ENCODE results near the gene TMEM273. TPM values are rescaled to one million over a fixed set of nuclear protein-coding genes. Genes with fewer than 3 reads are reported as not detected.
A peak's percentile ranks its signal among the peaks of the same experiment; 100 is the strongest.

Gene TMEM273
- total RNA-seq, 1 donor from 2014 or later, result not detected

GRCh38 chr10:49177391-49178355, 10.5 kb downstream of the TMEM273 start:
- no peak overlapping the region for H3K4me3 ChIP-seq (ENCODE audit: low read depth, low read length)
- no peak for TF ChIP-seq CTCF (IDR thresholded peaks at IDR 0.05; ENCODE audit: insufficient read depth, low read length, severe bottlenecking)
- peak; percentile 81 for DNase-seq (ENCODE audit: low read depth)
- H3K36me3 ChIP-seq (ENCODE audit: control insufficient read depth, insufficient read depth, low read length), result no peaks in the 10 kb centered on the region
- no peak for FAIRE-seq
- no peaks in the 10 kb centered on the region for H3K27me3 ChIP-seq (ENCODE audit: control insufficient read depth, insufficient read depth, low read length)

GRCh38 chr10:49176310-49177268, 11.6 kb downstream of the TMEM273 start:
- no peak for TF ChIP-seq CTCF (IDR thresholded peaks at IDR 0.05; ENCODE audit: insufficient read depth, low read length, severe bottlenecking)
- H3K27me3 ChIP-seq (ENCODE audit: control insufficient read depth, insufficient read depth, low read length), result no peaks in the 10 kb centered on the region
- FAIRE-seq (no peak), DNase-seq (ENCODE audit: low read depth) (no peak)
- no peaks in the 10 kb centered on the region for H3K36me3 ChIP-seq (ENCODE audit: control insufficient read depth, insufficient read depth, low read length)
- H3K4me3 ChIP-seq (ENCODE audit: low read depth, low read length), result no peak overlapping the region

GRCh38 chr10:49175587-49176309, 12.4 kb downstream of the TMEM273 start:
- Histone ChIP-seq H3K4me3 (ENCODE audit: low read depth, low read length) (no peak overlapping the region), H3K36me3 (ENCODE audit: control insufficient read depth, insufficient read depth, low read length) (no peaks in the 10 kb centered on the region), H3K27me3 (ENCODE audit: control insufficient read depth, insufficient read depth, low read length) (no peaks in the 10 kb centered on the region)
- FAIRE-seq (no peak), DNase-seq (ENCODE audit: low read depth) (no peak)
- TF ChIP-seq CTCF (IDR thresholded peaks at IDR 0.05; ENCODE audit: insufficient read depth, low read length, severe bottlenecking), result no peak

- FAIRE-seq (no peak), DNase-seq (ENCODE audit: low read depth) (no peak)
- no peak for TF ChIP-seq CTCF (IDR thresholded peaks at IDR 0.05; ENCODE audit: insufficient read depth, low read length, severe bottlenecking)
- Histone ChIP-seq H3K4me3 (ENCODE audit: low read depth, low read length) (no peak overlapping the region), H3K36me3 (ENCODE audit: control insufficient read depth, insufficient read depth, low read length) (no peaks in the 10 kb centered on the region), H3K27me3 (ENCODE audit: control insufficient read depth, insufficient read depth, low read length) (no peaks in the 10 kb centered on the region)
Measured at GRCh38 chr10:49174926-49175500, 13.2 kb downstream of the TMEM273 start.

- DNase-seq (ENCODE audit: low read depth) (no peak), FAIRE-seq (no peak)
- TF ChIP-seq CTCF (IDR thresholded peaks at IDR 0.05; ENCODE audit: insufficient read depth, low read length, severe bottlenecking), result no peak
- Histone ChIP-seq H3K4me3 (ENCODE audit: low read depth, low read length) (no peak overlapping the region), H3K36me3 (ENCODE audit: control insufficient read depth, insufficient read depth, low read length) (no peaks in the 10 kb centered on the region), H3K27me3 (ENCODE audit: control insufficient read depth, insufficient read depth, low read length) (no peaks in the 10 kb centered on the region)
Measured at GRCh38 chr10:49174261-49174925, 13.8 kb downstream of the TMEM273 start.

Data from bronchial epithelial cell (primary cell).